Parathyroid adenoma (tissue), 2 donors: Measurements from ENCODE around the gene TMEM108.

Experiments used
- H2AFZ ChIP-seq: fragments of 300-600 bp; sonication (generic); one replicate; pipeline ENCODE4 v1.7.0; 2017; ENCODE audit warnings: antibody characterized with exemption, mild to moderate bottlenecking
- H3K27ac ChIP-seq: fragments of 300-600 bp; sonication (generic); one replicate; pipeline ENCODE4 v1.7.0; 2017
- H3K27me3 ChIP-seq: fragments of 300-600 bp; sonication (generic); one replicate; pipeline ENCODE4 v1.7.0; 2017; ENCODE audit warnings: low read length; ENCODE audit not compliant: control insufficient read depth, insufficient read depth
- H3K36me3 ChIP-seq: fragments of 300-600 bp; sonication (generic); one replicate; pipeline ENCODE4 v1.7.0; 2017; ENCODE audit warnings: low read length; ENCODE audit not compliant: control insufficient read depth, insufficient read depth
- H3K4me1 ChIP-seq: fragments of 300-600 bp; sonication (generic); one replicate; pipeline ENCODE4 v1.7.0; 2017; ENCODE audit warnings: control low read depth
- H3K4me2 ChIP-seq: fragments of 300-600 bp; sonication (generic); one replicate; pipeline ENCODE4 v1.7.0; 2017; ENCODE audit warnings: low read length
- H3K4me3 ChIP-seq: fragments of 300-600 bp; sonication (generic); one replicate; pipeline ENCODE4 v1.7.0; 2017; ENCODE audit warnings: low read depth, low read length
- H3K79me2 ChIP-seq: fragments of 300-600 bp; sonication (generic); one replicate; pipeline ENCODE4 v1.7.0; 2017; ENCODE audit warnings: control low read depth
- H3K9ac ChIP-seq: fragments of 300-600 bp; sonication (generic); one replicate; pipeline ENCODE4 v1.7.0; 2017; ENCODE audit warnings: mild to moderate bottlenecking
- H3K9me3 ChIP-seq: fragments of 300-600 bp; sonication (generic); one replicate; pipeline ENCODE4 v1.7.0; 2017; ENCODE audit warnings: low read length; ENCODE audit not compliant: control insufficient read depth
- CTCF ChIP-seq: fragments of 300-600 bp; sonication (generic); IDR thresholded peaks from one replicate; pipeline ENCODE4 v1.7.0; 2017; ENCODE audit warnings: antibody characterized with exemption, mild to moderate bottlenecking
- donor health status: primary hyperparathyroidism.

The TMEM108 gene

GRCh38 chr3:133271042-133271441, 232.9 kb downstream of the TMEM108 start:
- TF ChIP-seq CTCF, result no peak
- Histone ChIP-seq H3K27ac (no peak overlapping the region), H3K27me3 (no peaks in the 10 kb centered on the region), H2AFZ (no peak overlapping the region), H3K4me1 (no peaks in the 10 kb centered on the region), H3K4me2 (no peak overlapping the region), H3K9ac (no peak overlapping the region), H3K36me3 (no peaks in the 10 kb centered on the region), H3K9me3 (no peaks in the 10 kb centered on the region), H3K79me2 (no peaks in the 10 kb centered on the region), H3K4me3 (no peak overlapping the region)

GRCh38 chr3:133271539-133271938, 233.3 kb downstream of the TMEM108 start:
- Histone ChIP-seq H3K27me3 (no peaks in the 10 kb centered on the region), H3K36me3 (no peaks in the 10 kb centered on the region), H3K4me2 (no peak overlapping the region), H3K4me3 (no peak overlapping the region), H3K27ac (no peak overlapping the region), H3K4me1 (no peaks in the 10 kb centered on the region), H3K9ac (no peak overlapping the region), H2AFZ (no peak overlapping the region), H3K9me3 (no peaks in the 10 kb centered on the region), H3K79me2 (no peaks in the 10 kb centered on the region)
- TF ChIP-seq CTCF, result no peak

GRCh38 chr3:133273346-133273745, 235.2 kb downstream of the TMEM108 start:
- H3K4me1 ChIP-seq, result no peaks in the 10 kb centered on the region
- no peak overlapping the region for H3K27ac ChIP-seq
- H3K79me2 ChIP-seq, result no peaks in the 10 kb centered on the region
- H3K9ac ChIP-seq, result no peak overlapping the region
- H3K4me2 ChIP-seq, result no peak overlapping the region
- no peak overlapping the region for H2AFZ ChIP-seq
- no peak overlapping the region for H3K4me3 ChIP-seq
- H3K9me3 ChIP-seq, result no peaks in the 10 kb centered on the region
- H3K36me3 ChIP-seq, result no peaks in the 10 kb centered on the region
- no peaks in the 10 kb centered on the region for H3K27me3 ChIP-seq
- no peak for TF ChIP-seq CTCF

GRCh38 chr3:133274477-133274876, 236.3 kb downstream of the TMEM108 start:
- Histone ChIP-seq H3K27me3 (no peaks in the 10 kb centered on the region), H3K36me3 (no peaks in the 10 kb centered on the region), H3K4me3 (no peak overlapping the region), H3K27ac (no peak overlapping the region), H3K4me1 (no peaks in the 10 kb centered on the region), H2AFZ (no peak overlapping the region), H3K9me3 (no peaks in the 10 kb centered on the region), H3K79me2 (no peaks in the 10 kb centered on the region), H3K9ac (no peak overlapping the region), H3K4me2 (no peak overlapping the region)
- TF ChIP-seq CTCF, result no peak

- Histone ChIP-seq H3K79me2 (no peaks in the 10 kb centered on the region), H3K9me3 (no peaks in the 10 kb centered on the region), H3K4me1 (no peaks in the 10 kb centered on the region), H3K36me3 (no peaks in the 10 kb centered on the region), H3K9ac (no peak overlapping the region), H3K27me3 (no peaks in the 10 kb centered on the region), H3K4me3 (no peak overlapping the region), H3K4me2 (no peak overlapping the region), H3K27ac (no peak overlapping the region), H2AFZ (no peak overlapping the region)
- no peak for TF ChIP-seq CTCF
Measured at GRCh38 chr3:133276594-133276993, 238.4 kb downstream of the TMEM108 start.
